ENCODE results near the gene LRBA. TPM values are rescaled to one million over a fixed set of nuclear protein-coding genes. Genes with fewer than 3 reads are reported as not detected.
"Not testable (repeated sequence)": the region's sequence is repeated elsewhere in the genome, so short reads cannot be mapped to it uniquely, and the experiment has no call there.

Gene LRBA
- total RNA-seq, 6 experiments from 2014 or later = 13.6 to 17.6 (median 15.0) TPM

DNA sequence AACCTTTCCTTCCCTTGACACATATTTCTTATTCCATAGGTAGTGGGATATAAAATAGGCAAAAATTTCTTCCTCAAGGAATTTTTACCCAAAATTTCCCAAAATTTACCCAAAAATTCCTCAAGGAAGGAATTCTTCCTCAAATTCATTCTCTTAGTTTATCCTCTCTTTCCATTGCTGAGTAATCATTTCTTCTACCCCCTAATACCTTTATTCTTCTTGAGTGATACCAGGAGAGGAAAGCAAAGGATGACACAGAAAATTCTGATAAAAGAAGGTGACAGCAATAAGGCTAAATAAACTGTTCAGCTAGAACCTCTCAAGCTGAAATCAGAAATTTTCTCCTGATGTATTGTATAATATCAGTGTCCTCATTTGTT is 624.6 kb downstream of the LRBA start:
- no peaks in the 10 kb centered on the region; the same call in 1 of the 2 replicates for H3K27me3 Mint-ChIP-seq (ENCODE audit: insufficient read depth)
- no peak overlapping the region for H3K27ac Mint-ChIP-seq
- no peak overlapping the region for H3K4me3 Mint-ChIP-seq
- peaks cover 6% of the 10 kb centered on the region for H3K9me3 Mint-ChIP-seq
- no peak for TF ChIP-seq CTCF (IDR thresholded peaks at IDR 0.05)
- DNase-seq = no peak
- peaks cover 16% of the 10 kb centered on the region for H3K36me3 Mint-ChIP-seq (ENCODE audit: low read depth)
- peaks cover 21% of the 10 kb centered on the region for H3K4me1 Mint-ChIP-seq (ENCODE audit: low read depth)

DNA sequence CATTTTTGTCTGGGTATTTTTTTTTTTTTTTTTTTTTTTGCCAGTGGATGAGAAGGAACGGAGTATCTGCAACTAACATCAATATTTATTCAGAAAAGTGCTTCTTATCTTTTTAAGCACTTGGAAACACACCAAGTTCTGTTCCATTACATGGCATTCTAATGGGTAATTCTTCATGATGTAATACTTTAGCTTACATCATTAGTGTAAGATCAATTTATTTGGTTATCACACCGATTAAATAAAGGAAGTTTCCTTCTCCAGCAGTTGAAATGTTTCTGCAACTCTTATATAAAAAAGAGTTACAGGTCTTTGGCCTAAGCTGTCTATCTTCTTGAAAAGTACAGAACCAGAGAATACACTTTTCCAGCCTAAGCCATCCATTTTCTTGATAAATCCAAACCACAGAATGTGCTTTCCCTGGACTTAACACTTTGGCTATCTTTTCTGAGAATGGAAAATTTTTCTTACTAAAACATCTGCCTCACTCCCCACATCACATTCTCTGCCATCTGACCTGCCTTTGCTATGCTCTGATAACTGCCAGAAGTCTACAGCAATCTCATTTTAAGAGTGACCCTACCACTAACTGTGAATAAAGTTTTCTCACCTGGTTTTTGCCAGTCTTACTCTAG is 625.1 kb downstream of the LRBA start:
- Mint-ChIP-seq H3K36me3 (ENCODE audit: low read depth) (peaks cover 16% of the 10 kb centered on the region), H3K4me1 (ENCODE audit: low read depth) (peaks cover 26% of the 10 kb centered on the region), H3K4me3 (no peak overlapping the region), H3K9me3 (peaks cover 6% of the 10 kb centered on the region), H3K27ac (no peak overlapping the region), H3K27me3 (ENCODE audit: insufficient read depth) (no peaks in the 10 kb centered on the region; the same call in 1 of the 2 replicates)
- no peak for TF ChIP-seq CTCF (IDR thresholded peaks at IDR 0.05)
- DNase-seq = no peak

DNA sequence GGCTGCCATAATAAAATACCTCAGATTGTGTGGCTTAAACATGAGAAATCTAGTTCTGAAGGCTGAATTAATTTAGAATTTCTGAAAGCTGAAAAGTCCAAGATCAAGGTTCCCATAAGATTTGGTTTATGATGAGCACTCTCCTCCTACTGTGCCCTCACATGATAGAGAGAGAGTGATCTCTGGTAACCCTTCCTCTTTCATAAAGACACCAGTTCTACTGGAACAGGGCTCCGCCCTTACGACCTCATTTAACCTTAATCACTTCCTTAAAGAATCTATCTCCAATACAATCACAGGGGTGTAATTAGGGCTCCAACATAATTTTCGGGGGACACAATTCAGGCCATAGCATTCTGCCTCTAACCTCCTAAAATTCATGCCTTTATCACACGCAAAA is 627.1 kb downstream of the LRBA start:
- TF ChIP-seq CTCF (IDR thresholded peaks at IDR 0.05) = no peak
- H3K9me3 Mint-ChIP-seq = peaks cover 6% of the 10 kb centered on the region
- no peak overlapping the region for H3K27ac Mint-ChIP-seq
- H3K27me3 Mint-ChIP-seq (ENCODE audit: insufficient read depth) = no peaks in the 10 kb centered on the region; the same call in 1 of the 2 replicates
- peaks cover 11% of the 10 kb centered on the region for H3K36me3 Mint-ChIP-seq (ENCODE audit: low read depth)
- peaks cover 26% of the 10 kb centered on the region for H3K4me1 Mint-ChIP-seq (ENCODE audit: low read depth)
- H3K4me3 Mint-ChIP-seq = no peak overlapping the region
- no peak for DNase-seq

GRCh38 chr4:150386415-150386814 is 628.7 kb downstream of the LRBA start:
- H3K36me3 Mint-ChIP-seq (ENCODE audit: low read depth); H3K9me3 Mint-ChIP-seq; H3K27ac Mint-ChIP-seq; H3K4me3 Mint-ChIP-seq; DNase-seq; H3K27me3 Mint-ChIP-seq (ENCODE audit: insufficient read depth): not testable (repeated sequence)
- H3K4me1 Mint-ChIP-seq (ENCODE audit: low read depth) = peaks cover 34% of the 10 kb centered on the region

DNA sequence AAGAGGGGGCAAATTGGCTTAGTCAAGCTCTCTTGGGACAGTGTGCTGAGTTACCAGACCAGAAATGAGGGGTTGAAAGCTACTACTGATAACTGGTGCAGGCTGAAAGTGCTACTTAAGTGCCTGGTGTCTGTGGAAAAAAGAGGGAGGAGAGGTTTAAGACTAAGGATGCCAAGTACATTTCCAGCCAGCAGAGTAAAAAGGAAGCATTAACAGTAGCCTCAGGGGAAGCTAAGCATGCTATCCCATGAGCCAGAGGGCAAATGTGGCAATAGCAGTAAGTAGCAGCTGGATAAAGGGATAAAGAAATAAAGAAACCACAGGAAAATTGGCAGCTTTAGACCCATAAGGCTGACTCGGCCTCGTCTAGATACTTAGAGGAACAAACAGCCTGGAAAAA is 629.5 kb downstream of the LRBA start:
- Mint-ChIP-seq H3K36me3 (ENCODE audit: low read depth) (peaks cover 5% of the 10 kb centered on the region; the same call in 1 of the 2 replicates), H3K4me3 (peak overlapping the region; percentile 0; the same call in 1 of the 2 replicates), H3K9me3 (no peaks in the 10 kb centered on the region), H3K27me3 (ENCODE audit: insufficient read depth) (no peaks in the 10 kb centered on the region), H3K4me1 (ENCODE audit: low read depth) (peaks cover 39% of the 10 kb centered on the region), H3K27ac (peak overlapping the region; percentile 58)
- 0 out of 2 replicates have a peak, but pooled peaks have one; percentile 11 for TF ChIP-seq CTCF (IDR thresholded peaks at IDR 0.05)
- peak; percentile 90 for DNase-seq

DNA sequence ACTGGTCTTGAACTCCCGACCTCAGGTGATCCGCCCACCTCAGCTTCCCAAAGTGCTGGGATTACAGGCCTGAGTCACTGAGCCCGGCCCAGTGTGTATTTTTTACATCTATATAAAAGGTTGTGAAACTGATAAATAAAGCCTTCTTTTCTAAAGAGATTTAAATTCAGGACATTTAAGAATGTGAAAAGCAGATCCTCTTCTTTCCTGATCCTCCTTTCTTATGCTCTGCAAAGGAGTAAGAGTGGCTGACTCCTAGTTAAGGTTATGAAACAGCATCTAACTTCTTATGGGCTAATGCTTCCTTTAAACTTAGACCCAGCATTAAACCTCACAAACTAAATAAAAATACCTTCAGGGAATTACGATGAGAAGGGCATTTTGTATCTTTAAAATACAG is 630.8 kb downstream of the LRBA start:
- peaks cover 5% of the 10 kb centered on the region; the same call in 1 of the 2 replicates for H3K36me3 Mint-ChIP-seq (ENCODE audit: low read depth)
- no peak for TF ChIP-seq CTCF (IDR thresholded peaks at IDR 0.05)
- H3K4me3 Mint-ChIP-seq = no peak overlapping the region
- H3K27me3 Mint-ChIP-seq (ENCODE audit: insufficient read depth) = no peaks in the 10 kb centered on the region
- no peaks in the 10 kb centered on the region for H3K9me3 Mint-ChIP-seq
- H3K4me1 Mint-ChIP-seq (ENCODE audit: low read depth) = peaks cover 46% of the 10 kb centered on the region
- no peak for DNase-seq
- no peak overlapping the region for H3K27ac Mint-ChIP-seq

Measured in HFFc6 (cell line).